NB4 (cell line): ENCODE measurements around the gene SLC47A2.

Experiments
- DNase-seq: peaks from one replicate; pipeline ENCODE4 v3.0.0; 2010; ENCODE audit warnings: low read depth
- H3K4me3 ChIP-seq: one replicate; pipeline ENCODE4 v1.5.1; 2011; ENCODE audit warnings: mild to moderate bottlenecking, low read depth, low read length, moderate library complexity
- MYC ChIP-seq: IDR thresholded peaks from 2 replicates; pipeline ENCODE4 v1.6.1; 2011; ENCODE audit warnings: low read depth, low read length
- POLR2A ChIP-seq: IDR thresholded peaks from 2 replicates; pipeline ENCODE4 v1.6.1; 2011; ENCODE audit warnings: mild to moderate bottlenecking; ENCODE audit not compliant: insufficient read length; ENCODE audit errors: extremely low read depth
- TF ChIP-seq, protein P1 (sequence below): IDR thresholded peaks from 2 replicates; pipeline ENCODE4 v1.6.1; 2011; ENCODE audit warnings: low read depth, low read length
- TF ChIP-seq, protein P2 (sequence below): IDR thresholded peaks from one replicate; pipeline ENCODE4 v1.5.1; 2012; ENCODE audit warnings: low read depth, low read length

Gene SLC47A2

DNA sequence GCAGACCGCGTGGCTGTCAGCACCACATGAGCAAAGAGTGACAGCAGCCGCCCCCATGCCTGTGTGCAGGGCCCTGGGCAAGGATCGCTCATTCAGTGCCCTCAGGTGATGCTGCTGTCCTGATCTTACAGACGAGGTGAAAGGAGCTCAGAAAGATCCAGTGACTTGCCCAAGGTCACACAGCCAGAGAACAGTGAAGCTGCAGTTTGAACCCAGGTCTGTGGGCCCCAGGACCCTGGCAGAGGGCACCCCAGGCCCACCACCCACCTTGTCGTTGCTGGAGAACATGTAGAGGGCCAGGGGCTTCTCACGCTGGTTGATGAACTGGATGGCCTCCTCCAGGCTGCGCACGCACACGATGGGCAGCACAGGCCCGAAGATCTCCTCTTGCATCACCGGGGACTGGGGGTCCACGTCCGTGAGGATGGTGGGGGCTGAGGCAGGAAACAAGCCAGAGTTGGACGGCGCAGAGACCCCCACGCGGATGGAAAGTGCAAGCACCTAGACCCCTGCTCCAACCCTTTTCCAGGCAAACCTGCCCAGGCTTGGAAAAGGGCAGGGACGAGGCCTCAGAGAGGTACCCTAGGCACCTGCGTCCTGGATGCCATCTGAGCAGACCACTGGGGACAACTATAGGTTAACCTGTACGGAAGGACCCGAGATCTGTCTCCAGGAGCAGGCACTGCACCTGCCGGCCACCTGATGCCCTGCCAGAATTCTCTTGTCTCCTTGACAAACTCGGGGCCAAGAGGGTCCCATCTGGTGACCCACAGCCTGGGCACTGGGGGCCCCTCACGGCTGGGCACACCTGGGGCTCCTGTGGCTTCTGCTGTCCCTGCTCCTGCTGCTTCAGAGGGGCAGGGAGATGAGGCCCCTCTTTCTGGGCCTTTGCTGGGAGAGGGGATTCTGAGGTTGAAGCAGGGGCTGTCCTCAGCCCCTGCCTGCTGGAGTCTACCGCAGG, 23.1 kb upstream of the SLC47A2 start:
- TF ChIP-seq, protein P1, sequence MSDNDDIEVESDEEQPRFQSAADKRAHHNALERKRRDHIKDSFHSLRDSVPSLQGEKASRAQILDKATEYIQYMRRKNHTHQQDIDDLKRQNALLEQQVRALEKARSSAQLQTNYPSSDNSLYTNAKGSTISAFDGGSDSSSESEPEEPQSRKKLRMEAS, result no peak
- TF ChIP-seq POLR2A (no peak), MYC (no peak)
- TF ChIP-seq, protein P2, sequence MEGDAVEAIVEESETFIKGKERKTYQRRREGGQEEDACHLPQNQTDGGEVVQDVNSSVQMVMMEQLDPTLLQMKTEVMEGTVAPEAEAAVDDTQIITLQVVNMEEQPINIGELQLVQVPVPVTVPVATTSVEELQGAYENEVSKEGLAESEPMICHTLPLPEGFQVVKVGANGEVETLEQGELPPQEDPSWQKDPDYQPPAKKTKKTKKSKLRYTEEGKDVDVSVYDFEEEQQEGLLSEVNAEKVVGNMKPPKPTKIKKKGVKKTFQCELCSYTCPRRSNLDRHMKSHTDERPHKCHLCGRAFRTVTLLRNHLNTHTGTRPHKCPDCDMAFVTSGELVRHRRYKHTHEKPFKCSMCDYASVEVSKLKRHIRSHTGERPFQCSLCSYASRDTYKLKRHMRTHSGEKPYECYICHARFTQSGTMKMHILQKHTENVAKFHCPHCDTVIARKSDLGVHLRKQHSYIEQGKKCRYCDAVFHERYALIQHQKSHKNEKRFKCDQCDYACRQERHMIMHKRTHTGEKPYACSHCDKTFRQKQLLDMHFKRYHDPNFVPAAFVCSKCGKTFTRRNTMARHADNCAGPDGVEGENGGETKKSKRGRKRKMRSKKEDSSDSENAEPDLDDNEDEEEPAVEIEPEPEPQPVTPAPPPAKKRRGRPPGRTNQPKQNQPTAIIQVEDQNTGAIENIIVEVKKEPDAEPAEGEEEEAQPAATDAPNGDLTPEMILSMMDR, result no peak
- no peak for DNase-seq
- H3K4me3 ChIP-seq, result no peak overlapping the region

DNA sequence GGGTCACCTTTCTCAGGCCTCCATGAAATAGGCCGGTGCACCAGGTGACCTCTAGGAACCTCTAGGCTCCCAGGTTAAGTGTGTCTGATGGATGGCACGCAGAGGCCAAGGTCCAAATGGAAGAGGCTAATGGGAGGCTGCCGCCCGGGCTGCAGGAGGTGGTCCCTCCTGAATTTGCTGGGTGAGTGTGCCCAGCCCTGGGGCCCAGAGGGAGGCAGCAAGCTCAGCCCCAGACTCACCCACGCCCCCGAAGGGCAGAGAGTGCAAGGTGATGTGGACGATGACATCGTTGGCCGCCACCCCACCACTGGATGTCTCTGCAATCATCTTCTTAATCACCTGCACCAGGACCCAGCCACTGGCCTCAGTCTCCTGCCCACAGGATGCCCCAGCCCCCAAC, 22.4 kb upstream of the SLC47A2 start:
- no peak overlapping the region for H3K4me3 ChIP-seq
- no peak for TF ChIP-seq MYC
- TF ChIP-seq, protein P2, result no peak
- TF ChIP-seq, protein P1, result no peak
- TF ChIP-seq POLR2A, result no peak
- no peak for DNase-seq

DNA sequence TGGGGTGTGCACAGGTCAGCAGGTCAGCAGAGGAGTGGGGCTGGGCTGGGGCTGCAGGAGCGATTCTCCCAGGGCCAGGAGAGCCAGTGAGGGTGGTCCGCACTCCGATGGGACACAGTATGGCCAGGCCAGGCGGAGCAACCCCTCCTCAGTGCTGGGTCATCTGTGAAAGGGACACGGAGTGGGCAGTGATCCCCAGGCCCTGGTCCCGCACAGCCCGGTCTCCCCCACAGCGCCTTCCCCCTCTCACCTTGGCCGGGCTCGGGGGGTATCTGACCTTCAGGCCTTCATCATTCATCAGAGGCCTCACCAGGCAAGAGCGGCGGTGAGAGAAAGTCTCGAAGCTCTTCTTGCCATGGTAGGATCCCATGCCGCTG, 21.7 kb upstream of the SLC47A2 start:
- TF ChIP-seq, protein P2, result no peak
- no peak for TF ChIP-seq POLR2A
- no peak for TF ChIP-seq MYC
- TF ChIP-seq, protein P1, result no peak
- H3K4me3 ChIP-seq, result no peak overlapping the region
- no peak for DNase-seq

- no peak for TF ChIP-seq MYC
- TF ChIP-seq, protein P2, result no peak
- no peak for TF ChIP-seq POLR2A
- TF ChIP-seq, protein P1, result no peak
- no peak for DNase-seq
- H3K4me3 ChIP-seq, result no peak overlapping the region
Observed at GRCh38 chr17:19737305-19738072, 21.1 kb upstream of the SLC47A2 start.

- H3K4me3 ChIP-seq, result no peak overlapping the region
- DNase-seq, result no peak
- TF ChIP-seq POLR2A (no peak), MYC (no peak)
- TF ChIP-seq, protein P1, result no peak
- TF ChIP-seq, protein P2, result no peak
Observed at GRCh38 chr17:19736071-19736470, 19.7 kb upstream of the SLC47A2 start.
